GM12891 (cell line): ENCODE data around the gene ERFE.
"Not testable (repeated sequence)": the region's sequence is repeated elsewhere in the genome, so short reads cannot be mapped to it uniquely, and the experiment has no call there.

Source experiments
- DNase-seq: peaks from one replicate; pipeline ENCODE4 v3.0.0; 2011; ENCODE audit warnings: low spot score; ENCODE audit not compliant: insufficient read length
- FAIRE-seq: peaks from 2 replicates; lab custom pipeline; 2011; peaks lifted over from hg19 to GRCh38; lab: Jason Lieb, UNC
- PAX5 ChIP-seq: IDR thresholded peaks from 2 replicates; pipeline ENCODE4 v1.6.1; 2011; ENCODE audit warnings: low read length, moderate library complexity, mild to moderate bottlenecking; ENCODE audit not compliant: insufficient read depth, severe bottlenecking
- POLR2A ChIP-seq: IDR thresholded peaks from 2 replicates; pipeline ENCODE4 v1.6.1; 2011; ENCODE audit warnings: low read depth, low read length, control low read depth
- POLR2AphosphoS5 ChIP-seq: IDR thresholded peaks from 2 replicates; pipeline ENCODE4 v1.6.1; 2011; ENCODE audit warnings: low read depth, low read length, control low read depth
- POU2F2 ChIP-seq: IDR thresholded peaks from 2 replicates; pipeline ENCODE4 v1.6.1; 2011; ENCODE audit warnings: low read depth, mild to moderate bottlenecking, control low read depth, low read length, moderate library complexity
- SPI1 ChIP-seq: IDR thresholded peaks from 2 replicates; pipeline ENCODE4 v1.6.1; 2011; ENCODE audit warnings: low read depth, low read length, control low read depth
- TAF1 ChIP-seq: IDR thresholded peaks from 2 replicates; pipeline ENCODE4 v1.6.1; 2011; ENCODE audit warnings: low read depth, low read length, control low read depth

Gene ERFE

DNA sequence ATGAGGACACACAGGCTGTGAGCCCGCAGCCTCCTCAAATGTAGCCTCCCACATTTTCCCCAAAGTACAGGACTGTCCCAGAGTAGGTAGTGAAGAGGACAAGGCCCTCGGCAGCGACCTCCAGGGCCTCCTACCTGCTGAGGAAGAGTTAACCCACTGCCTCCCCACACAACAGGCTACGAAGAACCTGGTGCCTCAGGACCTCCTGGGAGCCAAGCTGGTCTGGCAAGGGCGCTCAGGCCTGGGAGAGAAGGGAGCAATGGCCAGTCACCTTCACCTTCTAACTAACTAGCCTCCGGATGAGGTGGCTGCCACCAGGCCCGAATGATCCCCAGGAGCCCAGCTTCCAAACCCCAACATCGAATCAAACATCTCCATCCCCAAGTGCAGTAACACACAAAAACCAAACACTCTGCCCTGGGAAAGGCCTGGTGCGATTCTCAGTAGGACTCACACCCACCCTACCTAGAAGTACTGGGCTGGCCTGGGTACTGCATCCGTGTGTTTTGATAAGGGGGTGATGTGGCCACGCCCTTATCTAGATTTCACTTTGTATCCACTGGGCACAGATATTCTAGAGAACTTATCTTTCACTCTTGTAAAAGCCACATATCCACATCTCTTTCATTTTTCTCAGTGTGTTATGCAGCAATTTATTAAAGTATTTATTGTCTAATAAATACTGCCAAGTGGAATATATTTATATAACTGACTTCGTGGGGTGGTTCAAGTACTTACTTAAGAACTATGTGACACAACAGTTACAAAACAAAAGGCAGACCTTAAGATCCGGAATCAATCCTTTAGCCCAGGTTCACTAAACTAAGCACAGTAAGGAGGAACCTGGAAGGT lies 9.7 kb downstream of the ERFE start:
- FAIRE-seq (no peak), DNase-seq (no peak)
- TF ChIP-seq POLR2A, result no peak
- no peak for TF ChIP-seq PAX5
- no peak for TF ChIP-seq POLR2AphosphoS5
- no peak for TF ChIP-seq POU2F2
- no peak for TF ChIP-seq TAF1
- no peak for TF ChIP-seq SPI1

DNA sequence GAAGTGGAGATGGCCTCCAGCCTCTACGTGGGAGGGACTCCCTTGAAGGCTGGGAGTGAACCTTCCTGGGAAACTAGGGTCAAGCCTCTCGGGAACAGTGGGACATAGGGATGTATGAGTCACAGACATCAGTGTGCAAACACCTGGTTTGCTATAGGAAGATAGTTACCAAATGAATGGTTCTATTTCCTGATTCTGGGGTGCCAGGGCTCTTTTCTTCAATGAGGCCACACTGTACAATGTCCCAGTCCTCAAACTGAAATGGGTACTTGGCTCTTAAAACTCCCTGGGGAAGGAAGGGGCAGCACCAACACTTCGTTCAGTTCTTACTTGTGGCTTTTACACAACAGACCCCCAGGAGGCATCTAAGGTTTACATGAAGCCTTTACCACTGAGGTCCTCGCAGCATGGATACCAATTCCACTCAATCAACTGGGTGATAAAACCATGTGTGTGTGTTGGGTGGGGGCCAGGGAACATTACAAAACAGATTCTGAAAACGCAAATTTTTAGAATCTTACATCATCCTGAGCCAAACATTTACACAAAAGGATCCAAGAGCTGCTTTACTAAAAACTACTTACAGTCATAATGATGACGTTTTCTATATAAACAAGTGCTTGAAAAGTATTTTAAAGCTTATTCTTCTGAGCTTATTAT lies 10.4 kb downstream of the ERFE start:
- FAIRE-seq, result no peak
- TF ChIP-seq TAF1 (no peak), SPI1 (no peak), POLR2A (no peak), PAX5 (no peak), POLR2AphosphoS5 (no peak), POU2F2 (no peak)
- DNase-seq, result no peak

DNA sequence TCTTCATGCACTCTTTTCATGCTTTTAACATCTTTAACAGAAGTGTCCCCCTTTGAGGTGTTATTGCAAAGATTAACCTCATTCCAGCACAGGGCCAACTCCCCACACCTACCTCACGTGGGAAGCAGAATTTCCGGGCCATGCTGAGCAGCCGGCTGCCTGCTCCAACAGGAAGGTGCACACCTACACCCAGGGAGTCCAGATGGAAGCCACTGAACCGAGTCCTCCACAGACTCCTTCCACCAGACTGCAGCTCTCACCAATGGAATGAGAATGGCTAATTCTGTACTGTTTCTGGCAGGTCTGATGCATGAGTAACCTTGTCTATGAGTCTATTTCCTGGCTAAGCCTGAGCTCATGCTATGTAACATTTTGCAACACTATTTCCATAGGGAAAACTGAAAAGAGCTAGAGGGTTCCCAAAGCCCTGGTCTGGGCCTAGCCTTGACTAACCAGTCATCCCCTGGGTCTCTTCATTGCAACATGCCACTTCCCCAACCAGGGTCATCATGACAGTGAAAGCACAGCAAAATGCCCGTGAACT lies 11.0 kb downstream of the ERFE start:
- TF ChIP-seq SPI1 (no peak), POLR2A (no peak), PAX5 (no peak), POU2F2 (no peak), POLR2AphosphoS5 (no peak), TAF1 (no peak)
- DNase-seq, result no peak
- FAIRE-seq, result no peak

DNA sequence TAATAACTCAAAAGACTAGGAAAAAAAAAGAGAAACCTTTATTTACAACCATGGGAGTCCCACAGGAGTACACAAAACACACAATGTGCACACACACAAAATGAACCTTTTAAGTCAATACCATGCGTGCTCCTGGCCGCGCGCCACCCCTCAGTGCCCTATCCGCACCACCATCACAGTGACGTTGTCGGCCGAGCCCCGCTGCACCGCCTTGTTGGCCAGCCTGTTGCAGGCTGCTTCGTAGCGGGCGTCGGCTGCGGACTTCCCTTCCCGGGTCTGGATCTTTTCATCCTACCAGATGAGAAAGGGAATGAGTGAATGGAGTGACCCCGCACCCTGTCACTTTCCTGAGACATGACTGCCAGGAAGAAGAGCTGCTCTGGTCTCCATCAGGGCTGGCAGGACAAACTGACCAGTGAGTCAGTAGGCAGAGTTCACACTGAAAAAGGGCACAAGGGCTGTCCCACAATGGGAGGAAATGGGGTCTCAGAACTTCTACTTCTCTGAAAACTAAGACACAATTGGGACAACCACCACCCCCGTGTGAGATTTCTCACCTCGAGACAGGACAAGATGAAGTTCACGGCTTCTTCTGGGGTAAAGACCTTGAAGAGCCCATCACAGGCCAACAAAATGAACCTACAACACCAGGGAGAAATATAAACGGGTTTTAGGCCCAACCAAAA lies 11.8 kb downstream of the ERFE start:
- TF ChIP-seq TAF1 (no peak), POLR2A (no peak), POLR2AphosphoS5 (no peak), SPI1 (no peak), PAX5 (no peak), POU2F2 (no peak)

DNA sequence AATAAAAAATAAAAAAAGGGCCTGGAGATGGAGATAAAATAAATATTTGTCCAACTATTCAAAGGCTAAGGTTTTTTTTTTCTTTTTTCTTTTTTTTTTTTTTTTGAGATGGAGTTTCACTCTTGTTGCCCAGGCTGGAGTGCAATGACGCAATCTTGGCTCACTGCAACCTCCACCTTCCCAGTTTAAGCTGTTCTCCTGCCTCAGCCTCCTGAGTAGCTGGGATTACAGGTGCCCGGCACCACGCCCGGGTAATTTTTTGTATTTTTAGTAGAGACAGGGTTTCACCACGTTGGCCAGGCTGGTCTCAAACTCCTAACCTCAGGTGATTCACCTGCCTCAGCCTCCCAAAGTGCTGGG lies 12.3 kb downstream of the ERFE start:
- FAIRE-seq, DNase-seq: not testable (repeated sequence)

More for the DNA sequence above, 11.8 kb downstream of the ERFE start:
- FAIRE-seq (no peak), DNase-seq (no peak)

DNA sequence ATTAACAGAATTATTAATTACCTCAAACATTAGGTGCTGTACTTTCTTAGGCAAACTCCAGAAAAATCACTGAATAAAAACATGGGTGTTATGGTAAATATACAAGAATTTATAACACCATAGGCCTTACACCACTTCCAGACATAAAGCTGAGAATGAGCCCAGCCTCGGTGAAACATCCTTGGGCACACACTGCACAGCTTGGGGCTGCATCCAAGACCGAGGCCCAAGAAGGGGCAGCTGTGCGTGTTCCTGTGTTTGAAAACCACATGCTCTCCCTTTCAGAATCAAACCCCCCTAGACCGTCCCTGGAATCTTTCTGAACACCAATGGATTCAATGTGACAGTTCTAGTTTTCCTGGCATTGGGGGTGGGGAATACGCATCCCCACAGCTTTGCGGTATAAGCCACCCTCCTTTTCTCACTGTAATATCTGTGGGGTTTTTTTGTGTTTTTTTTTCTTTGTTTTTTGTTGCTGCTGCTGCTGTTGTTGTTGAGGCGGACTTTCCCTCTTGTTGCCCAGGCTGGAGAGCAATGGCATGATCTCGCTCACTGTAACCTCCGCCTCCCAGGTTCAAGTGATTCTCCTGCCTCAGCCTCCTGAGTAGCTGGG lies 12.9 kb downstream of the ERFE start:
- FAIRE-seq (no peak), DNase-seq (no peak)
- TF ChIP-seq POU2F2, result no peak

DNA sequence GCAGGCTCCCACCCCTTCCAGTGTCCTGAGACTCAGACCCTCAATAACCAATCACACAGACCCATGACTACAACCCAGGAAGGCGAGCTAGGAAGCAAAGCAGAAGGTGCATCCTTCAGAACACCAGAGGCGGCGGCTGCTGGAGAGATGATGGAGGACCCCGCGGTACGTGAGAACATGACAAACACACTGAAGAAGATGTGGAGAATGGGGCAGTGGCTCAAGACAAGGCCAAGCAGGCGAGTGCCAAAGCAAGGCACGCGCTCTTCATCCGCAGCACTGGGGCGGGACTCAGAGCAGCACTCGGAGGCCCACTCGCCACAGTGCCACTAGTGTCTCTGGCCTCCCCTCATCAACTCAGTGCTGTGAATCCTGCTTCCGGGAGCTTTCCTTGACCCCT lies 13.7 kb downstream of the ERFE start:
- TF ChIP-seq SPI1 (no peak), POU2F2 (no peak), PAX5 (no peak), POLR2A (no peak)
- FAIRE-seq (no peak), DNase-seq (no peak)

DNA sequence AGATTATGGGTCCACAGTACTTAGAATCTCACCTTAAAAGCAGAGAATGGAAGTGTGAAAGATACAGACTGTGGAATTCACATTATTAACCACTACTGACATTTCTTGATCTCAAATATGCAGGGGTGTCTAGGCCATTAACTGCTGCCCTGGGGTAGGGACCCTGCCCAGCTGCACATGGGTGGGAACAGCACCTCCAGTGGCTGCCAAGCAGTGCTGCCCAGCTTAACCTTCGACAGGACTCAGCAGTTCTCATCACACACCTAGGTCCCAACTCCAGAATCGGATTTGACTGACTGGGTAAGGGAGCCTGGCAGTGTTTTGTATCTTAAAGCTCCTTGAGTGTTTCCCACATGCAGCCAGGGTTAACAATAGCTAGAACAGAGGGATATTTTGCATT lies 14.9 kb downstream of the ERFE start:
- DNase-seq (no peak), FAIRE-seq (no peak)
- no peak for TF ChIP-seq POU2F2
- TF ChIP-seq SPI1, result no peak
- no peak for TF ChIP-seq PAX5
- TF ChIP-seq TAF1, result no peak
- no peak for TF ChIP-seq POLR2AphosphoS5
- TF ChIP-seq POLR2A, result no peak

DNA sequence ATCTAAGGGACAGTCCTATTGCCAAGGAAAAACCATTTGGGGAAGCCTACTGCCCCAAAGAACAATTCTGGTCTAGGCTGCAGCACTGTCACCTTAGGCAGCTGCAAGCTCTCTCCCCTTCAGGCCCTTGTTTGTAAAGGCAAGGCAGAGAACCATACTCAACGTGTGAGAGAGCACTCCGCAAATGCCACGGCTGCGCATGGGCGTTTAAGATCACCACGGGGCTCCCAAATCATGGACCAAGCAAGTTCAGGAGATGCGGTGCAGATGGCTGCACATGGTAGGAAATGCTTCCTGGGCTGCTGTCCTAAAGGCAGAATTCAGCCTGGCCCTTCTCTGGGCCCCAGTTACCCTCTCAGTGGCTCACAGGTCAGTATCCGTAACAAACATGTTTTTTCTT lies 15.5 kb downstream of the ERFE start:
- DNase-seq (no peak), FAIRE-seq (no peak)
- no peak for TF ChIP-seq TAF1
- TF ChIP-seq POLR2AphosphoS5, result no peak
- TF ChIP-seq PAX5, result no peak
- no peak for TF ChIP-seq POU2F2
- no peak for TF ChIP-seq POLR2A
- TF ChIP-seq SPI1, result no peak
